Measurements from ENCODE around the gene AURKA. TPM values are rescaled to one million over a fixed set of nuclear protein-coding genes. Genes with fewer than 3 reads are reported as not detected.

The AURKA gene
- total and polyA plus RNA-seq, 2 of the 8 experiments (the other 6 are each of a cell fraction or from before 2014, with no cell fraction given): 45.8 to 84.8 TPM

DNA sequence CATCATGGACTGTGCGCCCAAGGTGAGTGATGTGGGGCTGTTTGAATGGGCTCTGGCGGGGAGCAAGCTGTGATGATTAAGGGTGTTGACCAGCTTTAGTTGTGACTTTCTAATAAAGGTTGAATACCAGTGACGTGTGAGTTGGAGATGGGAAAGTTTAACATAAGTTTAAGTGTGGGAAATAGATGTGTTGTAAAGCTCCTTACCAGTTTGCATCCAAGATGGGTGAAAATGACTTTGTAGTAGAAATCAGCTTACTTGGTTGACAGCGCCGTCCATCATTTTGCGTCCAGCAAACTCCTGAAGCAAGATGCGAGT is 20.4 kb upstream of the AURKA start:
- H3K23me2 ChIP-seq (ENCODE audit: low read depth, low read length): no peaks in the 10 kb centered on the region
- no peak overlapping the region for H3K4me2 ChIP-seq (ENCODE audit: insufficient read depth in 1 of 2, low read depth in 2 of 2, low read length in 2 of 2)
- no peak overlapping the region for H3K4me3 ChIP-seq (ENCODE audit: extremely low read depth in 1 of 4, insufficient read depth in 2 of 4, low read depth in 3 of 4, low read length in 4 of 4)
- peaks cover 2 to 4% of the 10 kb centered on the region in 2 experiments for H4K20me1 ChIP-seq (replicated peaks in 1 of 2; ENCODE audit: control insufficient read depth in 1 of 2, insufficient read depth in 2 of 2, low read length in 2 of 2)
- H3K79me1 ChIP-seq (ENCODE audit: low read depth, low read length): no peaks in the 10 kb centered on the region
- H2BK20ac ChIP-seq (ENCODE audit: low read length): no peak overlapping the region
- CTCF ChIA-PET (ENCODE audit: partially characterized antibody): interaction anchor here (0.6 to 1.5 kb wide), 4 partner anchors 10 to 254 kb away, joined by 3 to 4 read pairs (median 4); no protein-coding TSS in a partner anchor
- FAIRE-seq (no peak), DNase-seq (ENCODE audit: low read depth in 1 of 2, low spot score in 2 of 2) (no peak)
- H4K5ac ChIP-seq (ENCODE audit: insufficient read length, low read depth, low read length): no peak overlapping the region
- no peaks in the 10 kb centered on the region for H3K4me1 ChIP-seq (replicated peaks in 1 of 4; ENCODE audit: control insufficient read depth in 3 of 4, insufficient read depth in 4 of 4, low read length in 3 of 4)
- H3K23ac ChIP-seq (ENCODE audit: insufficient read length): no peak overlapping the region
- H3K36me3 ChIP-seq (ENCODE audit: control insufficient read depth in 2 of 4, insufficient read depth in 4 of 4, low read length in 3 of 4): peaks cover 0 to 10% (median 3%) of the 10 kb centered on the region in 4 experiments; a peak in 6 of 8 replicates
- no peak overlapping the region for H2BK15ac ChIP-seq (ENCODE audit: low read length)
- no peak overlapping the region for H2AFZ ChIP-seq (ENCODE audit: low read length)
- no peak overlapping the region for H2BK5ac ChIP-seq (ENCODE audit: low read depth, low read length)
- no peak overlapping the region for H3K9ac ChIP-seq (replicated peaks in 1 of 4; ENCODE audit: extremely low read depth in 1 of 4, low read depth in 3 of 4, low read length in 3 of 4)
- H3K27ac ChIP-seq (ENCODE audit: low read depth, low read length): no peak overlapping the region
- no peaks in the 10 kb centered on the region for H3K9me3 ChIP-seq (ENCODE audit: insufficient read depth in 2 of 2, low read depth in 1 of 2, low read length in 1 of 2)
- H3K79me2 ChIP-seq (ENCODE audit: control insufficient read depth in 1 of 2, insufficient read depth in 2 of 2, low read length in 2 of 2): no peaks in the 10 kb centered on the region
- POLR2A ChIA-PET (ENCODE audit: partially characterized antibody): interaction anchor here (0.5 to 1.1 kb wide), 2 partner anchors 18 to 76 kb away, joined by 3 read pairs; no protein-coding TSS in a partner anchor
- no peak overlapping the region for H3K56ac ChIP-seq (replicated peaks; ENCODE audit: insufficient read length, low read depth, low read length)
- no peak overlapping the region for H4K8ac ChIP-seq (ENCODE audit: extremely low read depth, insufficient read depth, low read length)
- H4K91ac ChIP-seq (replicated peaks; ENCODE audit: insufficient read length, low read length): no peak overlapping the region
- H2AK5ac ChIP-seq (ENCODE audit: low read depth, low read length): no peak overlapping the region
- H3K4ac ChIP-seq (replicated peaks; ENCODE audit: insufficient read length, low read depth, low read length): no peak overlapping the region
- H3K18ac ChIP-seq (ENCODE audit: extremely low read depth, low read length): no peak overlapping the region
- 90 to 100% methylated on average over 1 to 7 of the region's 7 CpGs for WGBS, 2 experiments (ENCODE audit: extremely low coverage in 1 of 2, insufficient coverage in 1 of 2, insufficient read length in 1 of 2, insufficient replicate concordance in 2 of 2, low coverage in 1 of 2, low lambda C conversion rate in 2 of 2, missing lambda C conversion rate in 1 of 2)
- no peak overlapping the region for H2BK12ac ChIP-seq (ENCODE audit: low read depth, low read length)
- no peaks in the 10 kb centered on the region for H3K27me3 ChIP-seq (replicated peaks in 1 of 4; ENCODE audit: control insufficient read depth in 3 of 4, extremely low read depth in 1 of 4, insufficient read depth in 3 of 4, low read length in 3 of 4)
- no peak overlapping the region for H3K14ac ChIP-seq (ENCODE audit: insufficient read length)
- H2BK120ac ChIP-seq (replicated peaks; ENCODE audit: low read depth, low read length): no peak overlapping the region
- TF ChIP-seq SIN3A (conservative IDR thresholded peaks at IDR 0.05 in 1 of 2, IDR thresholded peaks at IDR 0.05 in 1 of 2; ENCODE audit: low read depth in 1 of 2, low read length in 2 of 2) (no peak), POLR2A (IDR thresholded peaks at IDR 0.05; ENCODE audit: control extremely low read depth in 1 of 2, low read depth in 2 of 2, low read length in 2 of 2) (no peak)

All from H1 (cell line).